Adrenal gland (tissue), 5 donors: ENCODE results near the gene IFT88.

ENCODE experiments used
- CTCF ChIP-seq, 6 experiments: fragments of 450-650 bp in 4 of 6; fragments of 200-600 bp in 2 of 6; sonication (generic) in 1 of 6; IDR thresholded peaks; 1 replicate in 5 of 6; 2 replicates in 1 of 6; pipeline versions ENCODE4 v1.5.1 to v1.8.0; 2016 to 2021; ENCODE audit warnings: antibody characterized with exemption in 6 of 6, mild to moderate bottlenecking in 2 of 6, moderate library complexity in 1 of 6
- POLR2A ChIP-seq, 2 donors: fragments of 450-650 bp; IDR thresholded peaks; one replicate each; pipeline ENCODE4 v1.6.1; 2017; ENCODE audit warnings: antibody characterized with exemption in 2 of 2, mild to moderate bottlenecking in 2 of 2, moderate library complexity in 1 of 2
- donor health status: DM: no; HTN: no; CAD: no.

- no peak for TF ChIP-seq POLR2A (IDR thresholded peaks at IDR 0.05)
- no peak for TF ChIP-seq CTCF (IDR thresholded peaks at IDR 0.05)
Observed at GRCh38 chr13:20553311-20553710, 13.6 kb upstream of the IFT88 start.
